WTC11 (cell line): Measurements from ENCODE around the gene SPIRE1.

Source experiments
- CREB1 ChIP-seq: sonication (generic); formaldehyde crosslinking; IDR thresholded peaks from 2 replicates; pipeline ENCODE4 v1.8.0; 2023; ENCODE audit warnings: mild to moderate bottlenecking, missing genetic modification reagents
- ETV6 ChIP-seq: sonication (generic); formaldehyde crosslinking; IDR thresholded peaks from 2 replicates; pipeline ENCODE4 v1.8.1; 2022; ENCODE audit warnings: mild to moderate bottlenecking, missing genetic modification reagents
- MAX ChIP-seq: sonication (generic); formaldehyde crosslinking; IDR thresholded peaks from 2 replicates; pipeline ENCODE4 v1.8.0; 2022; ENCODE audit warnings: mild to moderate bottlenecking, missing genetic modification reagents
- MLX ChIP-seq: sonication (generic); formaldehyde crosslinking; IDR thresholded peaks from 2 replicates; pipeline ENCODE4 v1.8.1; 2023; ENCODE audit warnings: mild to moderate bottlenecking, missing genetic modification reagents, moderate library complexity
- TEAD4 ChIP-seq: sonication (generic); formaldehyde crosslinking; IDR thresholded peaks from 2 replicates; pipeline ENCODE4 v1.8.0; 2022; ENCODE audit warnings: mild to moderate bottlenecking, missing genetic modification reagents
- ZBTB21 ChIP-seq: sonication (generic); formaldehyde crosslinking; IDR thresholded peaks from 2 replicates; pipeline ENCODE4 v1.8.1; 2023; ENCODE audit warnings: mild to moderate bottlenecking, missing genetic modification reagents, borderline replicate concordance
- ZNF671 ChIP-seq: fragments of 250-450 bp; sonication (Bioruptor Pico); IDR thresholded peaks from 2 replicates; pipeline ENCODE4 v1.8.0; 2021; ENCODE audit warnings: mild to moderate bottlenecking
- TF ChIP-seq, protein P1 (sequence below): fragments of 200-600 bp; IDR thresholded peaks from 2 replicates; pipeline ENCODE4 v1.8.0; 2022; ENCODE audit warnings: antibody characterized with exemption
- TF ChIP-seq, protein P2 (sequence below): sonication (generic); formaldehyde crosslinking; IDR thresholded peaks from 2 replicates; pipeline ENCODE4 v1.8.1; 2022; ENCODE audit warnings: low read depth, missing genetic modification reagents, borderline replicate concordance
- TF ChIP-seq, protein P3 (sequence below): sonication (generic); formaldehyde crosslinking; IDR thresholded peaks from 2 replicates; pipeline ENCODE4 v1.8.0; 2022; ENCODE audit warnings: missing genetic modification reagents

DNA sequence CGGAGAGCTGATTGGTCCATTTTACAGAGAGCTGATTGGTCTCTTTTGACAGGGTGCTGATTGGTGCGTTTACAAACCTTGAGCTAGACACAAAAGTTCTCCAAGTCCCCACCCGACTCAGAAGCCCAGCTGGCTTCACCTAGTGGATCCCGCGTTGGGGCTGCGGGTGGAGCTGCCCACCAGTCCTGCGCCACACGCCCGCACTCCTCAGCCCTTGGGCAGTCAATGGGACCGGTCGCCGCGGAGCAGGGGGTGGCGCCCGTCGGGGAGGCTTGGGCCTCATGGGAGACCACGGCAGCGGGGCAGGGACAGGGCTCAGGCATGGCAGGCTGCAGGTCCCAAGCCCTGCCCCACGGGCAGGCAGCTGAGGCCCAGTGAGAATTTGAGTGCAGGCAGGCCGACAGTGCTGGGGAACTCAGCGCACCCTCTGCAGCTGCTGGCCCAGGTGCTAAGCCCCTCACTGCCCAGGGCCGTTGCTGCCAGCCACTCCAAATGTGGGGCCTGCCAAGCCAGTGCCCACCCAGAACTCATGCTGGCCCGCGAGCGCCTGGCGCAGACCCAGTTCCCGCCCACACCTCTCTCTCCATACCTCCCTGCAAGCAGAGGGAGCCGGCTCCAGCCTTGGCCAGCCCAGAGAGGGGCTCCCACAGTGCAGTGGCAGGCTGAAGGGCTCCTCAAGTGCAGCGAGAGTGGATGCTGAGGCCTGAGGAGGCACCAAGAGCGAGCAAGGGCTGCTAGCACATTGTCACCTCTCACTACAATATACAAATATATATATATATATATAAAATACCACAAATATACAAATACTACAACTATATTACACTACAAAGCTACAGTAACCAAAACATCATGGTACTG lies 100.7 kb downstream of the SPIRE1 start:
- TF ChIP-seq, protein P1, sequence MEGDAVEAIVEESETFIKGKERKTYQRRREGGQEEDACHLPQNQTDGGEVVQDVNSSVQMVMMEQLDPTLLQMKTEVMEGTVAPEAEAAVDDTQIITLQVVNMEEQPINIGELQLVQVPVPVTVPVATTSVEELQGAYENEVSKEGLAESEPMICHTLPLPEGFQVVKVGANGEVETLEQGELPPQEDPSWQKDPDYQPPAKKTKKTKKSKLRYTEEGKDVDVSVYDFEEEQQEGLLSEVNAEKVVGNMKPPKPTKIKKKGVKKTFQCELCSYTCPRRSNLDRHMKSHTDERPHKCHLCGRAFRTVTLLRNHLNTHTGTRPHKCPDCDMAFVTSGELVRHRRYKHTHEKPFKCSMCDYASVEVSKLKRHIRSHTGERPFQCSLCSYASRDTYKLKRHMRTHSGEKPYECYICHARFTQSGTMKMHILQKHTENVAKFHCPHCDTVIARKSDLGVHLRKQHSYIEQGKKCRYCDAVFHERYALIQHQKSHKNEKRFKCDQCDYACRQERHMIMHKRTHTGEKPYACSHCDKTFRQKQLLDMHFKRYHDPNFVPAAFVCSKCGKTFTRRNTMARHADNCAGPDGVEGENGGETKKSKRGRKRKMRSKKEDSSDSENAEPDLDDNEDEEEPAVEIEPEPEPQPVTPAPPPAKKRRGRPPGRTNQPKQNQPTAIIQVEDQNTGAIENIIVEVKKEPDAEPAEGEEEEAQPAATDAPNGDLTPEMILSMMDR, result no peak
- TF ChIP-seq MLX (CRISPR knock-in tag), result no peak
- TF ChIP-seq, protein P2, sequence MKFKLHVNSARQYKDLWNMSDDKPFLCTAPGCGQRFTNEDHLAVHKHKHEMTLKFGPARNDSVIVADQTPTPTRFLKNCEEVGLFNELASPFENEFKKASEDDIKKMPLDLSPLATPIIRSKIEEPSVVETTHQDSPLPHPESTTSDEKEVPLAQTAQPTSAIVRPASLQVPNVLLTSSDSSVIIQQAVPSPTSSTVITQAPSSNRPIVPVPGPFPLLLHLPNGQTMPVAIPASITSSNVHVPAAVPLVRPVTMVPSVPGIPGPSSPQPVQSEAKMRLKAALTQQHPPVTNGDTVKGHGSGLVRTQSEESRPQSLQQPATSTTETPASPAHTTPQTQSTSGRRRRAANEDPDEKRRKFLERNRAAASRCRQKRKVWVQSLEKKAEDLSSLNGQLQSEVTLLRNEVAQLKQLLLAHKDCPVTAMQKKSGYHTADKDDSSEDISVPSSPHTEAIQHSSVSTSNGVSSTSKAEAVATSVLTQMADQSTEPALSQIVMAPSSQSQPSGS (CRISPR knock-in tag), result no peak
- TF ChIP-seq, protein P3, sequence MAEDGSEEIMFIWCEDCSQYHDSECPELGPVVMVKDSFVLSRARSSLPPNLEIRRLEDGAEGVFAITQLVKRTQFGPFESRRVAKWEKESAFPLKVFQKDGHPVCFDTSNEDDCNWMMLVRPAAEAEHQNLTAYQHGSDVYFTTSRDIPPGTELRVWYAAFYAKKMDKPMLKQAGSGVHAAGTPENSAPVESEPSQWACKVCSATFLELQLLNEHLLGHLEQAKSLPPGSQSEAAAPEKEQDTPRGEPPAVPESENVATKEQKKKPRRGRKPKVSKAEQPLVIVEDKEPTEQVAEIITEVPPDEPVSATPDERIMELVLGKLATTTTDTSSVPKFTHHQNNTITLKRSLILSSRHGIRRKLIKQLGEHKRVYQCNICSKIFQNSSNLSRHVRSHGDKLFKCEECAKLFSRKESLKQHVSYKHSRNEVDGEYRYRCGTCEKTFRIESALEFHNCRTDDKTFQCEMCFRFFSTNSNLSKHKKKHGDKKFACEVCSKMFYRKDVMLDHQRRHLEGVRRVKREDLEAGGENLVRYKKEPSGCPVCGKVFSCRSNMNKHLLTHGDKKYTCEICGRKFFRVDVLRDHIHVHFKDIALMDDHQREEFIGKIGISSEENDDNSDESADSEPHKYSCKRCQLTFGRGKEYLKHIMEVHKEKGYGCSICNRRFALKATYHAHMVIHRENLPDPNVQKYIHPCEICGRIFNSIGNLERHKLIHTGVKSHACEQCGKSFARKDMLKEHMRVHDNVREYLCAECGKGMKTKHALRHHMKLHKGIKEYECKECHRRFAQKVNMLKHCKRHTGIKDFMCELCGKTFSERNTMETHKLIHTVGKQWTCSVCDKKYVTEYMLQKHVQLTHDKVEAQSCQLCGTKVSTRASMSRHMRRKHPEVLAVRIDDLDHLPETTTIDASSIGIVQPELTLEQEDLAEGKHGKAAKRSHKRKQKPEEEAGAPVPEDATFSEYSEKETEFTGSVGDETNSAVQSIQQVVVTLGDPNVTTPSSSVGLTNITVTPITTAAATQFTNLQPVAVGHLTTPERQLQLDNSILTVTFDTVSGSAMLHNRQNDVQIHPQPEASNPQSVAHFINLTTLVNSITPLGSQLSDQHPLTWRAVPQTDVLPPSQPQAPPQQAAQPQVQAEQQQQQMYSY (CRISPR knock-in tag), result no peak
- TF ChIP-seq ETV6 (CRISPR knock-in tag), result no peak
- no peak for TF ChIP-seq MAX (CRISPR knock-in tag)
- no peak for TF ChIP-seq ZBTB21 (CRISPR knock-in tag)
- no peak for TF ChIP-seq CREB1
- no peak for TF ChIP-seq ZNF671
- no peak for TF ChIP-seq TEAD4 (CRISPR knock-in tag)
